Measurements from ENCODE around the gene FYTTD1. TPM values are rescaled to one million over a fixed set of nuclear protein-coding genes. Genes with fewer than 3 reads are reported as not detected.

Gene FYTTD1
- total RNA-seq, 1 donor from 2014 or later: 67.2 TPM

DNA sequence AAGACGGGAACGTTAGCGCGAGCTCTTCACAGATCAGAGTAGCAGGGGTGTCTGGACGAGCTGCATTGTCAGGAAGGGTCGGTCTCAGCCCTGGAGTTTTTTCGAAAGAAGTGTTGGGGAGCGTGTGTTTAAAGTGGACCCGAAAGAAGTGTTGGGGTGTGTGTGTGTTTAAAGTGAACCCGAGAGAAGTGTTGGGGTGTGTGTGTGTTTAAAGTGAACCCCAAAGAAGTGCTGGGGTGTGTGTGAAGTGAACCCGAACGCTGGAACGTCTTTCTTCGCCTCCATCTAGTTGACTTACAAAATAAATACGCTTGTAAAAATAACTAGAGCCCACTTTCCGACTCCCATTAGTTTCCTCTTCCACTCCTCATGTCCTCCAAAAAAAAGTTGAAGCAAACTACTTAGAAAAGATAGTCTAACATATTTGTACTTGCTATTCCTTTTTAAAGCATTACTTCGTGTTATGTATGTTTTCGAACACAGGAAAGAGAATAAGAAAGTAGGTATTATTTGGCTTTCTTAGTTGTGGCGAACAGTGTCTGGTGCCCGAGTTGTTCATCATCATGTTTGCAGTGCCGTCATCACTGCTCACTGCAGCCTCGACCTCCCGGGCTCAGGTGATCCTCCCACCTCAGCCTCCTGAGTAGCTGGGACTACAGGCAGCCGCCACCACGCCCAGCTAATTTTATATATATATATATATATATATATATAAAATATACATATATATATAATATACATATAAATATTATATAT is 42.4 kb downstream of the FYTTD1 start:
- TF ChIP-seq, protein P1, sequence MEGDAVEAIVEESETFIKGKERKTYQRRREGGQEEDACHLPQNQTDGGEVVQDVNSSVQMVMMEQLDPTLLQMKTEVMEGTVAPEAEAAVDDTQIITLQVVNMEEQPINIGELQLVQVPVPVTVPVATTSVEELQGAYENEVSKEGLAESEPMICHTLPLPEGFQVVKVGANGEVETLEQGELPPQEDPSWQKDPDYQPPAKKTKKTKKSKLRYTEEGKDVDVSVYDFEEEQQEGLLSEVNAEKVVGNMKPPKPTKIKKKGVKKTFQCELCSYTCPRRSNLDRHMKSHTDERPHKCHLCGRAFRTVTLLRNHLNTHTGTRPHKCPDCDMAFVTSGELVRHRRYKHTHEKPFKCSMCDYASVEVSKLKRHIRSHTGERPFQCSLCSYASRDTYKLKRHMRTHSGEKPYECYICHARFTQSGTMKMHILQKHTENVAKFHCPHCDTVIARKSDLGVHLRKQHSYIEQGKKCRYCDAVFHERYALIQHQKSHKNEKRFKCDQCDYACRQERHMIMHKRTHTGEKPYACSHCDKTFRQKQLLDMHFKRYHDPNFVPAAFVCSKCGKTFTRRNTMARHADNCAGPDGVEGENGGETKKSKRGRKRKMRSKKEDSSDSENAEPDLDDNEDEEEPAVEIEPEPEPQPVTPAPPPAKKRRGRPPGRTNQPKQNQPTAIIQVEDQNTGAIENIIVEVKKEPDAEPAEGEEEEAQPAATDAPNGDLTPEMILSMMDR (IDR thresholded peaks at IDR 0.05): no peak
- Mint-ChIP-seq H3K27me3 (ENCODE audit: unreplicated experiment) (no peaks in the 10 kb centered on the region), H3K4me3 (ENCODE audit: unreplicated experiment) (peak overlapping the region; percentile 97), H3K4me1 (ENCODE audit: unreplicated experiment) (peaks cover 38% of the 10 kb centered on the region), H3K36me3 (ENCODE audit: unreplicated experiment) (peaks cover 4% of the 10 kb centered on the region), H3K9me3 (ENCODE audit: unreplicated experiment) (no peaks in the 10 kb centered on the region), H3K27ac (ENCODE audit: unreplicated experiment) (peak overlapping the region; percentile 96)
- no peak for DNase-seq (ENCODE audit: extremely low spot score, unreplicated experiment)

DNA sequence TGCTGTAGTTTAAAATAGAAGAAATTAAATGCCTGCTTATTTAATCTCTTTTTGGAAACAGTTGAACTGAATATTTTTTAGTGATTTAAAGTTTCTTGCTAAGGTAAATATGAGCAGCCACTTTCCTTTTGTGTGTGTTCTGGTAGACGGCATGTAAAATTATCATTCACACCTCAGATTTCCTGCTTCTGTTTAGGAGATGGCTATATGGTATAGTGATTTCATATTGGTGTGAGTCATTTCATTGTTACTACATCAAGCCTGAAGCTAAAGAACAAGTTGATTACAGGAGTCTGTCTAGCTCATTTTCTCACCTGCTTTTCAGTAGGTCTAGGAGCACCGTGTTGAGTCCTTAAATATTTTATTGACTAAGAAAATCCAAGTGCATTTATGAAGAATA is 43.6 kb downstream of the FYTTD1 start:
- peaks cover 45% of the 10 kb centered on the region for H3K4me1 Mint-ChIP-seq (ENCODE audit: unreplicated experiment)
- H3K36me3 Mint-ChIP-seq (ENCODE audit: unreplicated experiment): no peaks in the 10 kb centered on the region
- TF ChIP-seq, protein P1 (IDR thresholded peaks at IDR 0.05): no peak
- no peaks in the 10 kb centered on the region for H3K27me3 Mint-ChIP-seq (ENCODE audit: unreplicated experiment)
- peak overlapping the region; percentile 59 for H3K4me3 Mint-ChIP-seq (ENCODE audit: unreplicated experiment)
- H3K9me3 Mint-ChIP-seq (ENCODE audit: unreplicated experiment): no peaks in the 10 kb centered on the region
- DNase-seq (ENCODE audit: extremely low spot score, unreplicated experiment): no peak
- peak overlapping the region; percentile 57 for H3K27ac Mint-ChIP-seq (ENCODE audit: unreplicated experiment)

DNA sequence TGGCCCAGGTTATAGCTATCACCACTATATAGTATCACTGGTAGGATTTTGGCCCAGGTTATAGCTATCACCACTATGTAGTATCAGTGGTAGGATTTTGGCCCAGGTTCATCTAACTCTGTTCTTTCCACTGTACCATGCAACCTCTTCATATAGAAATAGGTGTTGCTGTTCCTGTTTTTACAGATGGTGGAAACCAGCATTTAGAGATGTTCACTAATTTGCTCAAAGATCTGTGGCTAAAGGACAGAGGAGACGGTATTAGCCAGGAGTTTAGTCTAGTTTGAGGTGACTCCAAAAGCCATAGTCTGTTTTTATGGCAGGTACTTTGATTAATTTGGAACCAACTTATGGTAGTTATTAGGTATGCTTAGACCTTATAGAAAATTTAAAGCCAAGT is 44.4 kb downstream of the FYTTD1 start:
- no peak overlapping the region for H3K4me3 Mint-ChIP-seq (ENCODE audit: unreplicated experiment)
- no peaks in the 10 kb centered on the region for H3K36me3 Mint-ChIP-seq (ENCODE audit: unreplicated experiment)
- peaks cover 54% of the 10 kb centered on the region for H3K4me1 Mint-ChIP-seq (ENCODE audit: unreplicated experiment)
- H3K27ac Mint-ChIP-seq (ENCODE audit: unreplicated experiment): no peak overlapping the region
- TF ChIP-seq, protein P1 (IDR thresholded peaks at IDR 0.05): no peak
- H3K27me3 Mint-ChIP-seq (ENCODE audit: unreplicated experiment): no peaks in the 10 kb centered on the region
- no peak for DNase-seq (ENCODE audit: extremely low spot score, unreplicated experiment)
- no peaks in the 10 kb centered on the region for H3K9me3 Mint-ChIP-seq (ENCODE audit: unreplicated experiment)

DNA sequence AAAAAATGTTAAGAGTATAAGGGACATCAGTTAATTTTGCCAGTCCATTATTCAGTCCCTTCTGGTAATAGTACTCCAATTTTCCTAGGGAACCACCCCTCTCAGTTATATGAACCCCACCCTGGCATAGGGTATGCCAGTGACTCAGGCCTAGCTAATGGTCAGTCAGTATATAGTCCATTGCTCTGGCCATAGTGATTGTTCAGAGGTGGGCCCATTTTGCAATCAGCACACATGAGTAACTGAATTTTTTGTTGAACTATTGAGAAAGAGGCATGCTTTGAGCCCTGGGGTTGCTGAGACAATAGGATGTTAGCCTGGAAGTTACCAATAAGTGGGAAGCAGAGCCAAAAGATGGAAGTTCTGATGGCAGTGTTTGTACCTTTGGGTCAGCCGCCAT is 45.5 kb downstream of the FYTTD1 start:
- TF ChIP-seq, protein P1 (IDR thresholded peaks at IDR 0.05): no peak
- peaks cover 62% of the 10 kb centered on the region for H3K4me1 Mint-ChIP-seq (ENCODE audit: unreplicated experiment)
- H3K36me3 Mint-ChIP-seq (ENCODE audit: unreplicated experiment): no peaks in the 10 kb centered on the region
- H3K4me3 Mint-ChIP-seq (ENCODE audit: unreplicated experiment): no peak overlapping the region
- no peaks in the 10 kb centered on the region for H3K9me3 Mint-ChIP-seq (ENCODE audit: unreplicated experiment)
- no peaks in the 10 kb centered on the region for H3K27me3 Mint-ChIP-seq (ENCODE audit: unreplicated experiment)
- H3K27ac Mint-ChIP-seq (ENCODE audit: unreplicated experiment): no peak overlapping the region
- DNase-seq (ENCODE audit: extremely low spot score, unreplicated experiment): no peak

DNA sequence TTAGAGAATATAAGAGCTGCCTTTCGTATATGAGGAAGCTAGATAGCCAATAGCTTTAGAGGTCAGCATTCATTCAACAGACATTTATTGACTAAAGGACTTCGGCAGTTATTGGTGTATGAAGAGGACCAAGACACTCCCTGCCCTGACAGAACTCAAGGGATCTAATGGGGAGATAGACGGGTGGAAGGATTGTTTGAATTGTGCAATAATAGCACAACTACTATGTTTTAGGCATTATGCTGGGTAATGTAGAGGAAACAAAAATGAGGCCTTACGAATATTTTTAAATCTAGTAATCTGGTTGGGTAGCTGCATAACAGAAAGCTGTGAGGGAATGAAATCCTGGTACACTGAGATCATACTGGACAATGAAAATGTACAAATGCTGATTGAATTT is 46.4 kb downstream of the FYTTD1 start:
- no peaks in the 10 kb centered on the region for H3K36me3 Mint-ChIP-seq (ENCODE audit: unreplicated experiment)
- DNase-seq (ENCODE audit: extremely low spot score, unreplicated experiment): no peak
- H3K27me3 Mint-ChIP-seq (ENCODE audit: unreplicated experiment): no peaks in the 10 kb centered on the region
- peaks cover 65% of the 10 kb centered on the region for H3K4me1 Mint-ChIP-seq (ENCODE audit: unreplicated experiment)
- TF ChIP-seq, protein P1 (IDR thresholded peaks at IDR 0.05): no peak
- H3K27ac Mint-ChIP-seq (ENCODE audit: unreplicated experiment): no peak overlapping the region
- no peaks in the 10 kb centered on the region for H3K9me3 Mint-ChIP-seq (ENCODE audit: unreplicated experiment)
- H3K4me3 Mint-ChIP-seq (ENCODE audit: unreplicated experiment): no peak overlapping the region
